Posterior cingulate gyrus (tissue), 11 donors: ENCODE data around the gene NAA20.

ENCODE experiments used
- DNase-seq, 10 donors: peaks; one replicate each; pipeline versions ENCODE4 v3.0.0 to v3.0.0-alpha.2; 2020 to 2021; ENCODE audit warnings: mixed read lengths in 3 of 10
- intact Hi-C: fragments of 100-400 bp; cut with DNase I; formaldehyde crosslinking; loops from one replicate; pipeline ENCODE4 v1.15.1; 2023

The NAA20 gene

DNA sequence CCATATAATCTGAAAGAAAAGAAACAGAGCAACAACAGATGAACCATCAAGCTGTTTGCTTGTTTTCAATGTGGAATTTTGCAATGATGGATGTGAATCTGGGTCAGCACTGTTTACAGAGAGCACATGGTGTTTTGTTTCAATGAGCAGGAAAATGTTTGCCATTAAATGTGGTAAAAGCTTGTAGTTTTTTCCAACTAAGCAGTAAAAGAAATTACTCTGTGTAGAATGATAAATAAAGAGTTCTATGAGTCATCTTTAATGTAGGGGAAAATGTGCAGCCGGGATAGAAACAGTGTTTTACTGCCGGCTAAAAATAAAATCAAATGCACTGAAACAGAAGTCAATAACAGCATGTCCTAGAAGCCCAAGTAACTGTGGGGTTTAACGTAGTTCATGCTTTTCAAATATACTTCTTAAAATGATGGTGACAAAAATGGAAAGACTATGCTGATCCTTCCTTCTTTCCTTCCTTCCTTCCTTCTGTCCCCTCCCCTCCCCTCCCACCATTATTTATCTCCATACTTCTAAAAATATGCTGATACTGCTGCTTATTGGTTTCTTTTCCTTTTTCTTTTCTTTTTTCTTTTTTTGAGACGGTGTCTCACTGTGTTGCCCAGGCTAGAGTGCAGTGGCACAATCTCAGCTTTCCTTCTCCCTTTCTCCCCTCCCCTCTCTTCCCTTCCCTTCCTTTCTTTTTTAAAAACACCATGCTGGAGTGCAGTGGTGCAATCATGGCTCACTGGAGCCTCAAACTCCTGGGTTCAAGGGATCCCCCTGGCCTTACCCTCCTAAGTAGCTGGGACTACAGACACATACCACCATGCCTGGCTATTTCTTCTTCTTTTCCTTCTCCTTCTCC lies 6.3 kb upstream of the NAA20 start:
- DNase-seq: no peak
- intact Hi-C loops: no loop called here

DNA sequence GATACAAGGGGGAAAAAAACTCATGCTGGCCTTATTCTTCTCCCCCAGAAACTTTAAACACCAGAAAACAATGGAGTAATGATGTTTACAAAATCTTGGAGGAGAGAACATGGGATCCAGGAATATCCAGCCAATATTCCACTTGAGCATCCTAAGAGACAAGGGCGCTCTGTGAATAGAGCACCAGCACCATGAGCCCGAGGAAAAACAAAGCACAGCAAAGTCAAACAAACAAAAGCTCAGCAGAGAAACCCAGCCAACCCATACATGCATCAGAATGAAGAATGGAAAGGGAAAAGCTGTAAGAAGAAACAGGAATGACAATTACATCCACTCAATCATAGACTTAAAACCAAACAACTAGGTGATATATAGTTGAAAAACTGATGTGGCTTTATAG lies 4.6 kb upstream of the NAA20 start:
- DNase-seq: peak in 1 of 10 donors; percentile 34
- intact Hi-C loops: no loop called here

DNA sequence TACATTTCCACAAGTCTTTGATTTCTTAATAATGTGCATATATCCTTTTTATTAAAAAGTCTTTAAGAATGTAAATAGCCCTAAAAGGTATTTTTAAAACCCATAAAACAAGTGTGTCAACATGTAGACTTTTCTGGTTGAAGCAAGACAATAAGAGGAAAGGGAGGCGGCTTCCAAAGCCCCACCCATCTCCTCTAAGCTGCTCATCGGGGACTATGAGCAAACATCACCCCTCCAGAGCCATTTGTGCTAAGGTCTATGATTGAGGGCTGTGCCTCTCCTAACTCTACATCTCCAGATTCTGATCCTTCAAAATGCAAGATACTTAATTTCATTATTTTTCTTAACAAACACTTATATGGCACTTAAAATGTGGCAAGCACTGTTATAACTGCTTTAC lies 2.5 kb upstream of the NAA20 start:
- intact Hi-C loops: loop anchor here (5.0 kb wide), 1 partner anchor 38 kb away; the partner anchor contains the start of genes CFAP61 and CRNKL1
- no peak for DNase-seq

DNA sequence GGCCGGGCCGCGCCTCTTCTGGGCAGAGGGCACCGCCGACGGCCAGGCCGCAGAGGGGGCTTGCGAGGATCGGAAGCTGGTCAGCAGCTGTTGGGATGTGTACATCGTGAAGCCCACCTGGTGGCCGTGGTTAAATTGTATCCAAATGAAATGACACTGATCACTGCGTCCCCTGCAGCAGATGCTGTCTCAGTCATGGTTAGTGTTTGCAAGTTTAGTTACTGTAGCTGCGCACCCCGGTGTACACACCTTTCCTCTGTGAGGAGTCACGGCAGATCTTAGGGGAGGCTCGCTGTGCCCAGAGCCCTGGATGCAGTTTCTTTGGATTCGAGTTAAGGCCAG lies 653 bp downstream of the NAA20 start:
- no peak for DNase-seq
- intact Hi-C loops: loop anchor here (5.0 kb wide), 1 partner anchor 34 kb away; the partner anchor contains the start of genes CFAP61 and CRNKL1

DNA sequence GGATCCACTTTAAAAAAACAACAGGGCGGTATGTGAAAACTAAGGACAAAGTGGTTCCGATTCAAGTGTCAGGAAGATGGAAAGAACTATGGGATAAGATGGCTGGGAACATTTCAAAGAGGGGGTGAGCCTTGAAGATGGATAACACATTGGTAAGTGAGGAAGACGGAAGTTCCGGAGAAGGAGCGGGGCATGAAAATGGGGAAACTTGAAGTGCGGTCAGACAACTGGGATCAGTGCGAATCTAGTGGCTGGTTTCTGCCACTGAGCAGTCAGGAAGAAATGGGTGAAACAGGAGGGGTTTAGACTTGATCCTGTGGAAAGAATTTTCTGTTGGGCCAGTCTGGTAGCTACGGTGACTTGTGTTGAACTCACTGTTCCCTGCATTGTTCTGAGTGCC lies 1.2 kb downstream of the NAA20 start:
- no peak for DNase-seq
- intact Hi-C loops: loop anchor here (5.0 kb wide), 1 partner anchor 34 kb away; the partner anchor contains the start of genes CFAP61 and CRNKL1

DNA sequence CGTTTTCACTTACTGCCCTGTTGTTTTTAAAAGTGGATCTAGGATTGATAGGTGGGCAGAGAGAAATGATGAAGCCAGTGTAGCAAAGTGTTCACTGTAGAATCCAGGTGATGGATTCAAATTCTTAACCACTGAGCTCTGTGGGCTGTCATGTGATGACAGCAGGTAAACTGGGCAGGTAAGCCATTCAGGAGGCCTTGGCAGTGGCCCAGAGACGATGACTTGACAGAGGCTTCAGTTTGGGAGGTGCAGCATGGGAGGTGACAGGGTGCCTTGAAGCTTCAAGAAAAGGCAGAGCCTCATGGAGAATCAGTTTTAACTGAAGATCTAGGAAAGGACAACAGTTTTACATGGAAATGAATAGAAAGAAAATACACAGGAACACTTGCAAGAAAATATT lies 2.0 kb downstream of the NAA20 start:
- intact Hi-C loops: loop anchor here (5.0 kb wide), 1 partner anchor 33 kb away; the partner anchor contains the start of genes CFAP61 and CRNKL1
- DNase-seq: no peak

DNA sequence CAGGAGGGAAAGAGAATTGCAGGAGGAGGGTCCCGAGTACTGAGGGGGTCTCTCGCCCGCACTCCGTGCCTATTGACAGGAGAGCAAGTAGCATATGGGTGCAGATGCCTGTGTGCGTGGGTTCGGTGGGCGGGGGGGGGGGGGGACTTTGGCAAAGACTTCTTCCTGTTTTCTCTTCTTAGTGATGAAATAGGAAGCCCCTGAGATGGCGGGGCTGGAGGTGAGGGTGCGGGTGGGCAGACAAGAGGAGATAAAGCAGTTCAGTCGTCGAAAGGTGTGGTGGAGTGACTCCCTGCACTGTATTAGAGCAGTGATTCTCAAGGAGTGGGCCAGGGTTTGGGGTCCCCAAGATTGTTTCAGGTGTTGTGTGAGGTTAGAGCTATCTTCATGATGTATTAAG lies 3.7 kb downstream of the NAA20 start:
- DNase-seq: no peak
- intact Hi-C loops: no loop called here

DNA sequence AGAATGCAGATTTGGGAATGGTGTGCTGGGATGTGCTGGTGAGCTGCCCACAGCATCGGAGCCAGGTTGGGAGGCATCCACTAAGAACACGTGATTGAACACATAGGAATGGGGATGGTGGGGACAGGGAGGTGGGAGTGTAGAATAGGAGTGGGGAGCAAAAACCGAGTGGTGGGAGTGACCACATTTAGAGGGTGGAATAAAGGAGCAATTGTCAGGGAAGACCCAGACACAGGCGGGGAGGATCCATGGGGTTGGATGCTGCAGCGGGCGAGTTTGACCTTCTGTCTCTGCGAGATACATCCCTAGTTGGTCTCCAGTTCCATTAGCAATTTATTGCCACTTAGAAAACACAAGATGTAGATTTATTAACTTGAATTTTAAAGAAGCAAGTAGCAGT lies 4.7 kb downstream of the NAA20 start:
- no peak for DNase-seq
- intact Hi-C loops: no loop called here

DNA sequence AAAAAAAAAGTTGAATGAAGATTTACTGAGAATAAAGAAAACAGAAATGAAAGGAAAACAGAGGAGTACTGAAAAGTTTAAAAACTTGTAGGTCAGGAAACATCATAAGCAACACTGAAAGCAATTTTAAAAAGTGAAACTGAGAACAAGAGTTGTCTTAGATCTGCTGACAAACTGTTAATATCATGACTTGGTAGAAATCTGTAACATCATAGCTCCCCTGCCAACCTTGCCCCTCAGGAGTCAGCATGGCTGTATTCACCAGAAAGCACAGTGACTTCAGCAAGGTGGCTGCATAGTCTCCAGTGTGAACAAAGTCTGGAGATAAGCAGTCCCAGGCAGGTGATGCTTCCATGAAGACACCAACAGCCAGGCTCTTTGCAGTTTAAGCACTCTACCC lies 5.3 kb downstream of the NAA20 start:
- intact Hi-C loops: no loop called here
- DNase-seq: no peak

DNA sequence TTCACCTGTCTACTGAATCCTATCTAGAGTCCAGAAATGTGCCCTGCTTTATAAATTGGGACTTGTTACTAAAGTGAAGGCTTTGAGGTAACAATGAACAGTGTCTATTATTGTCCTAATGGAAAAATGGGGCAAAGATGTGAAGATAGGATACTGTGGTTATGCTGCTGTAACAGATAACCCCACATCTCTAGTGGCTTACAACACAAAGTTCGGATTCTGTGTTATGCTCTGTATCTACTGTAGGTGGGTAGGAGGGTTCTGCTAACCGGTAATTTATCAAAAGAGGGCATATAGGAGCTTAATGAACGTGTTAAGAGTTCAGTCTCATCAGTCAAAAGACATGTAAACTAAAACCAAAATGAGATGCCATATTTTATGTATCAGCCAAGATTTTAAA lies 6.2 kb downstream of the NAA20 start:
- intact Hi-C loops: no loop called here
- DNase-seq: no peak

DNA sequence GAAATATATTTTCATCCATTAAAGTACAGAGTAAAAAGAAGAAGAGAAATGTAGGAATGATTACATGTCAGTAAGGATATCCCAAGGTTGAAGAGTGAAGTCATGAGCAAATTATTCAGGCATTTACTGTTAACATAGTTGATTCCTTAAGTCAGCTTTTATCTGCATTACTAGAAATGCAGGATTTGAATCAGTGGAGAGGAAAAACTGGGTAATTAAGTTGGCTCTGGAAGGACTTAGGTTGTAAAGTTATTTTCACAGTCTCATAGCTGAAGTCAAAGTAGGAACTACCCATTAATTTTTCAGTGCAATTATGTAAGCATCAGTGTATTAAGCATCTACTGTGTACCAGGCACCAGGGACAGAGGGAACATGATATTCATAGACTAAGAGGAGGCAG lies 7.8 kb downstream of the NAA20 start:
- no peak for DNase-seq
- intact Hi-C loops: no loop called here

DNA sequence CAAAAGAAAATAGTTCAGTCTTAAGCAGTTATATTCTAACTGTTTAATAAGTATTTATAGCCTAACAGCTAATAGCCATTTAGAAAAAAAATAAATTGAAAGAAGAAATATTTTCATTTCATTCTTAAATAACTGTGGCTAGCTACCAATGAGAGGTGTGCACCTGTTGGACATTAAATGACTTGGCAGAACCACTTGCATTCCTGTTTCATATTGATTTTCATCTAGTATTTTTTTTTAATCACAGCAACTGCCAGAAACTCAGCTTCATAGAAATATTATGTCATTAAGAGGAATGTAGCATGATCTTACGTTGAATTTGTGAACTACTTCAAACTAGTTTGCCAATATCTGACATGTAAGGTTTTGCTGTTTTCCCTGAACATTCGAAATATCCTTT lies 10.1 kb downstream of the NAA20 start:
- intact Hi-C loops: no loop called here
- no peak for DNase-seq

DNA sequence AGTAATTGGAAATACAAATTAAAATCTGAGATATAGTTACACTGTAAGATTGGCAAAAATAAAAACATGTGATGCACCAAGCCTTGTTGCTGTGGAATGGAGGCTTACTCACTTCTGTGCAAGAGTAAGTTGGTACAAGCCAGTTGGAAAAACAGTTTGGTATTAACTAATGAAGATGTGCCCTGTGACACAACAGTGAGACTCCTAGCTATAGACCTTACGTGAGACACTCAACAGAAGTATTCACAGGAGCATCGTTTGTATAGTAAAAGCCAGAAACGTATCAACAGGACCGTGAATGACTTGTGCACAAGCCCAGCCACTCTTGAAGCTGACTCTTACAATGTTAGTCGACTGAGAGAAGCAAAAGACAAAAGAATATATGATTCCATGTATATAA lies 14.6 kb downstream of the NAA20 start:
- DNase-seq: no peak
- intact Hi-C loops: no loop called here

DNA sequence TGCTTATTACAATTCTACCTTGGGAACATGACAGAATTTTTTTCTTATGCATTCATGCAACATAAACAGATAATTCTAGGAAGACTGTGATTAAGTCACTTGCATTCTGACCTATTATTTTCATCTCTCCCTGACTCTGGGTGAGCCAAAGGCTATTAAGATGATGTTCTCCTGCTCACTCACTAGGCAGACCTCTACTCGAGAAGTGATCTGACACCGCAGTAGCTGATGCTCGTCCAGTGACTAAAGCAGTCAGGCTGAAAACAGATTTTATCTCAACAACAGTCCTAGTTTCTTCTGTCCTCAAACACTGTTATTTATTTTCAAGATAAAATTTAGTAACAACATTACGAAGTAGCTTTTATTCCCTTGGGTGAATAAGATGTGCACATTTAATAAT lies 17.3 kb downstream of the NAA20 start:
- no peak for DNase-seq
- intact Hi-C loops: no loop called here

DNA sequence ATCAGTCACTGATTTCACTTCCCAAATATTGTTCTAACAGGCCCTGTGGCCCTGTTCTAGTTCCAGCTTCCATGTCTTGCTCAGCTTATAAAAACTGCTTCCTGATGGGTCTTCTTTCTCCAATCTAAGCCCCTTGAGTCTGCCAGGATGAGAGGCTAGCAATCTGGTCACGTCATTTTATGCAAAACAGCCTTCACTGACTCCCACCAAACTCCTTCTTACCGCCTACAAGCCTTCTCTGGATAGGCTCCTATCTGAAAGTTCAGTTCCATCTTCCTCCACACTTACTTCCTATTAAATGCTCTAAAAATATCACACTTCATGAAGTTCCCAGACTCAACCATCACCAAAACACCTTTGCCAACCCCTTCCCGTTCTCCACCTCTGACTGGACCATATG lies 19.6 kb downstream of the NAA20 start:
- intact Hi-C loops: no loop called here
- no peak for DNase-seq

DNA sequence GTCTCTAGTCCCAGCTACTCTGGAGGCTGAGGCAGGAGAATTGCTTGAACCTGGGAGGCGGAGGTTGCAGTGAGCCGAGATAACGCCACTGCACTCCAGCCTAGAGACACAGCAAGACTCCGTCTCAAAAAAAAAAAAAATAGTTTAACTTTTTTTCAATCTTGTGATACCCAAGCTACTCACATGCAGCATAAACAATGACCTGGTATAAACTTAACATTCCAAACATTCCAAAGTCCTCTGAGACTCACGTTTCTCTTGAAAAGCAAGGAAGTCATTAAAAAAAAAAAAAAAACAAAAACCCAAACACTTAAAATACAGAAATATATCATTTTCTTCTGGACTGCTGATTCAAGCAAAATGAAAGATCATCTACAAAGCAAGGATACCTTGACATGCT lies 20.8 kb downstream of the NAA20 start:
- intact Hi-C loops: no loop called here
- no peak for DNase-seq

DNA sequence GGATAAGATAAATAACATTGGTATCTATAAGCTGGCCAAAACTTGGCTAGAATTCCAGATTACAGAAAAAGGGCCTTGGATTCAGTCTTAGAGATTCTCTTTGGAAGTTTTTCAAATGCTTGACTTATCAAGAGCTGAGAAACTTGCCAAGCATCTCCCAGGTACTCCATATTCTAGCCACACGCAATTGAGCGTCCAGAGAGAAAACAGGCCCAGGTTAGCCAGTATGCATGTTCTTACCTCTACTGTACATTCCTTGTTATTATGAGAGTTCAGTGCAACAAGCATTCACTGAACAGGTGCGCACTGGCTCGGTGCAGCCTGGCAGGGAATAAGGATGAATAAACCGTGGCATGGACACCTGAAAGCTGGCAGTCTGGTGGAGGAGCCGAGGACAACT lies 21.4 kb downstream of the NAA20 start:
- intact Hi-C loops: no loop called here
- DNase-seq: no peak

DNA sequence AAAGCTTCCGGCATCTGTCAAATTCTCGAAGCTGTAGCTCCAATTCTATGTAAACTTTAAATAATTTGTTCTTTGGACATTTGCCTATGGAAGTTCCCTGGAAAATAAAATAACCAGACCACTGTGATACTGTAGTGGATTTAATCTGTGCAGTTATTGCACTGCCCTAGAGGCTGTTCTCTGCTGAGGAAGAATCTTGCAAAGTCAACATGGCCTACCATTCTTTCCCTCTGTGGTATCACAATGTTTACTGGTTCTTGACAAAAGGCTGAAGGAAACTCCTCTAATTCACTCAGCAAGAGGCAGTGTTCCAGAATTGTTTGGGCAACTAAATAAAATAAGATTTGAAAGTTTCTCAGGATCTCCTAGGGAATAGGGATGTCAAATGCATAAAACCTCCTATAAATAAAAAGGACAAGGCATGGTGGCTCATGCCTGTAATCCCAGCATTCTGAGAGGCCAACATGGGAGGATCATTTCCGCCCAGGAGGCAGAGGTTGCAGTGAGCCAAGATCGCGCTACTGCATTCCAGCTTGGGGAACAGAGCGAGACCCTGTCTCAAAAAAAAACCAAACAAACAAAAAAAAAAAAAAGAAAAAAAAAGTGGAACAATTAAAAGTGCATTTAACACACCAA lies 22.7 kb downstream of the NAA20 start:
- DNase-seq: no peak
- intact Hi-C loops: no loop called here

DNA sequence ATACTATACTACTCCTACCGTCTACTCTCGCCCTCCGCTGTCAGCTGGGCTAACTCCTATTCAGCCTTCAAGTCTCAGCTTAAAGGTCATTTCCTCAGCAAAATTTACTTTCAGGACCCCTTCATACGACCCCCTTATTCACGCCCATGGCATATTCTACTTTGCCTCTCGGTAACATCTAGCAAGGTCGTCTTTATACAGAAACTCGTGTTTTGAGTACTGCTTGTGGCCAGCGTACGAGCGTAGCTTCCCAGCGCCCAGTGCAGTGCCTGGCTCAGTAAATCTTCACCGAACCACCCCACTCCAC lies 34.6 kb downstream of the NAA20 start:
- no peak for DNase-seq
- intact Hi-C loops: loop anchor here (5.0 kb wide), 1 partner anchor 34 kb away; the partner anchor contains the start of gene NAA20

DNA sequence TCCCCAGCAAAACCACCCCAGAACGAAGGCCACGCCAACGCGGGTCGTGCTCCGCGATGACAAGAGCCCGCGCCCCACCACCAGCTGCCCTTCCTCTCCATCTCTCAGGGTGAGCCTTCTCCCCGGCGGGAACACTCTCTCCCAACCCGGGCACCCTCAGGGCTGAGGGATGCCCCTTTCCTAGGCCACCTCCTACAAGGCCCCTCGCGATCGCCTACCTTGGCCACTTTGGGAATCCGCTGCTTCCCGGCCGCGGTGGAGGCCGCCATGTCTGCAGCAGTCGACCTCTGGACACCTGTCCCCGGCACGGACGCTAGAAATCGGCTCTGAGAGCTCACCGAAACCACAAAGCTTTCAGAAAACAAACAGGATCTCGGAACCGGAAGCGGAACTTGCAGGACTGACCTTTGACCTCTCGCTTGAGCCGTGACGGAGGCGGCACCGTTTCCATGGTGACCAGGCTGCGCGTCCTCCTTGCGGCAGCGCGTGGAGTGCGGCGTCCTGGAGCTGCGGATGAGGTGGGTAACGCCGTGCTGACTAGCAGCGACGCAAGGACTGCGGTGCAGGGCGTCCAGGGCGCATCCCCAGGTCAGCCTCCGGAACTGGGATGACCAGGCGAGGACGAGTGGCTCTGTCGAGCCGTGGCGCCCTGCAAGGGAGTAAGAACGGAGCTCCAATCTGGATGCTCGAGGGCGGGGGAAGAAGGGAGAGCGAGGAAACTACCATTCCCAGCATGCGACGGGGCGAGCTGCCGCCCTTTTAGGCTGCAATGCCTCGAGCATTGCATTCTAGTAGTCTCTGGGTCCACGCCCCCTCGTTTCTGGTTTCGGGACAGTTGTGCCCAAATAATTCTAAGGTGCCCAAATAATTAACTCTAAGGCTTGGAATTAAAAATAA lies 35.2 kb downstream of the NAA20 start, which contains the start of the genes CFAP61 and CRNKL1:
TSS of gene CFAP61 (plus strand) at position 459 of the 897 bp plus-strand sequence. CDS start 4,122 bp downstream, outside the sequence.
TSS of gene CRNKL1 (minus strand) at position 393 of the 897 bp plus-strand sequence. CDS start at position 269, 124 bp downstream.
- intact Hi-C loops: loop anchor here (5.0 kb wide), 1 partner anchor 35 kb away; the partner anchor contains the start of gene NAA20
- peak; percentile 94 to 99 (median 96) for DNase-seq
